Central memory CD4-positive, alpha-beta T cell (primary cell): ENCODE results near the gene SLC43A2.
A peak's percentile ranks its signal among the peaks of the same experiment; 100 is the strongest.

ENCODE experiments used
- DNase-seq: peaks from one replicate; pipeline ENCODE4 v3.0.0; 2022

The SLC43A2 gene

DNA sequence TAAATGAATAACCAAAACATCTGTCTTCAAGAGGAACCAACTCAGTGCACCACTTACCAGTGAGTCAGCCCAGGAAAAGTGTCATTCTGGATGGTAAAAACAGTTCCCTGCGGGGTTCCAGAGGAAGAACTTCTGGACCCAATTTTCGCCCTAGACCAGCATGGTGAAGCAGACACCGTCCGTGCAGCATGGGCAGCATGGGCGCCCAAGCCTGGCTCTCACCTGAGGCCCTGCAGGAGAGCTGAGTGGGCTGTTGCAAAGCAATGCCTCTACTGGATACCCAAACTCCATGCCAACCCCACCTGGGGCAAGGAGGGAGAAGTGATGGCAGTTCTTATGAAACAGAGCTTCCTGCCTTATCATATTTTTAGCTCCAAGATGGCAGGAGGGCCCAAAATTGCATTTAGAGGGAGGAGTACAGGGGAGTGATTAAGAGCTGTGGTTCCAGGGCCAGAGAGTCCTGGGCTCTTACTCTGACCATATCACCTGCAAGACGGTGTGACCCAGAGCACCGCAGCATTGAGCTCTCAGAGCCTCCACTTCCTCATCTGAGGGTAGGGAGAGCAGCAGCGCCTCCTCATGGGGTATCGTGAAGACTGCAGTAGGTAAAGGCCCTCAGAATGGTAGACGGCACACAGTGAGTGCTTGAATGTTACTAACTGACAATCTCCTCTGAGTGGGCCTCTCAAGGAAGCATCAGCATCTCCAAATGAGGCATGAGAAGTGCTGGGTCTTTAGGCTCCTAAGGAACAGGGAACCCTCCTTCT lies 95.6 kb downstream of the SLC43A2 start:
- DNase-seq, result peak; percentile 33

DNA sequence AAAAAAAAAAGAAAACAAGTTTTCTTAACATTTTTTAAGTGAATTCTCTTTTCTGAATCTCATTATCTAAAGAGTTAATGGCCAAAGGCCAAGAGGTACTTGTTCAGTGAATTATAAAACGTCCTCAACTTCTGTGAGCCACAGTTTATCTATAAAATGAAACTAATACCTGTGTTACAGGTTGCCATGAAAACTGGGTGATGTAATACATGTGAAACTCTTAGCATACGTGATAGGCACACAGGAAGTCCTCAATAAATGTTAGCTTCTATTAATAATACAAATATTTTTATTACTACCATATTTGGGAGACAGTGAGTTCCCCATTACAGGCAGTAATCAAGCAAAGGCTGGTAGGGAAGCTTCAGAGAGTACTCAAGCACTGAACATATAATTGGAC lies 98.8 kb downstream of the SLC43A2 start:
- no peak for DNase-seq

DNA sequence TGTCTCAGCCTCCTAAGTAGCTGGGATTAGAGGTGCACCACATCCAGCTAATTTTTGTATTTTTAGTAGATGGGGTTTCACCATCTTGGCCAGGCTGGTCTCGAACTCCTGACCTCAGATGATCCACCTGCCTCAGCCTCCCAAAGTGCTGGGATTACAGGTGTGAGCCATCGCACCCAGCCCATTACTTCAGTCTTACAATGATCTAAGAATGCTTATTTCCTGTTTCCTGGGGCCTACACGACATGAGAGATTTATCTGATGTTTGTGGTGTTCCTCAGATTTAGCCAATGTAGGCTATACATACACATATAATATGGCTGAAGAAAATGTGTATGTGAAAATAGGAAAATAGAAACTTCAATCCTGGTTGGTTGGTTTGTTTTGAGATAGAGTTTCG lies 101.8 kb downstream of the SLC43A2 start:
- peak; percentile 49 for DNase-seq

DNA sequence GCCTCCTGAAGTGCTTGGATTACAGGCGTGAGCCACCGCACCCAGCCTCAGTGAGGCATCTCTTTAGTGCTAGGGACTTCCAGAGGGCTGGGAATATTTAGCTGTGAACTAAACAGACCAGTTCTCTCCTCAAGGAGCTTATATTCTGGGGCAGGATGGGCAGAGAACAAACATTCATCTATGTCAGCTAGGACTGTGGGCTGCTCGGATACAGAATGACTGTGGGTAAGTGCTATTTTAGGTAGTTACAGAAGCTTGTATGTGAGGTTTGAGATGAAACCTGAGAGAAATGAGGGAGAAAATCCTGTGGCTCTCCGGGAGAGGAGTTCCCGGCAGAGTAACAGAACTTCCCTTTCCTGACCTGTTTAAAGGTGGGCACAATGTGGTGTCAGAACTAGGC lies 106.0 kb downstream of the SLC43A2 start:
- no peak for DNase-seq

DNA sequence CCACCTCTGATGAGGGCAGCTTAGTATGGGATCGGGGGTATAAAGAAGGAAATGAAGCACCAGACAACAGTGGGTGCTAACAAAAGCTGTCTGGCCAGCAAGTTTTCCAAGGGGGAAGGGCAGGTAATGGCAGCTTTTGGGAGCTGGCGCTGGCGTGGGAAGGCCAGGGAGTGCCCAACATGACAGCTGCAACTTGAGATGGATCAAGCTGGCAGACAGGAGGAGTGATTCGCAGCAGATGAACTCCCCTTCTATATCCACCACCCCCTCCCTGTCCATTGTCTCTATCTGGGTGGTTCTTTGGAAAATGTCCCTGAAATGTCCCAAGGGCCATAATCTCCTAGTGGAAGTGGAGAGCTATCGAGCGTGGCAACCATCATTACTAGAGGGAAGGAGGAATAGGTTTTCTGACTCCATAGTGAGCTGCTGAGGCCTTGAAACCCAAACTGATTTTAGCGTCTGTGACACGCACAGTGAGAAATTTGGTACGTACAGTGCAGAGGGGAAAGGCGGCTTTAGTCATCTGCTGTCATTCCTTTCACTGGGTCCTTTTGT lies 107.5 kb downstream of the SLC43A2 start:
- DNase-seq, result no peak

DNA sequence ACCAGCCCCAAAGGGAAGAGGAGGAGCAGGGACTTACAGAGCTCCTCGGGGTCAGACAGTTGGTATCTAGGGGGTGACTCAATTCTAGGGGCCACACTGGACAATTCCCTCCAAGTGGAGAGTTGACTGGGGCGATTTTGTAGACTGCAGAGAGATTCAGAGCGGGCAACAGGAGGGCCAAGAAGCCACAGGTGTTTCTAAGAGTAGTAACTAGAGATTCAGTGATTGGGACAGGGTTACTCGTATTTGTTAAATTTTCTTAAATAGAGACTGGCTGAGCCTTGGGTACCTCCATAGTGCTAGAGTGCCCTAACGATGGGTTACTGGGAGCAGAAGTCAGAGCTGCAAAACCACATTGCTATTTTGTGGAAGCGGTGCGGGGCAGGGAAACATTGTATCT lies 109.0 kb downstream of the SLC43A2 start:
- DNase-seq, result no peak
